MM.1S (cell line): Measurements from ENCODE around the gene SYNGR1.

ENCODE experiments used
- DNase-seq: peaks from one replicate; pipeline ENCODE4 v3.0.0-alpha.2; 2015
- H2AFZ ChIP-seq: fragments of 300-600 bp; sonication (generic); 2 replicates; pipeline ENCODE4 v1.6.0; 2016; ENCODE audit warnings: antibody characterized with exemption, low read length
- H3F3A ChIP-seq: fragments of 300-600 bp; sonication (generic); 2 replicates; pipeline ENCODE4 v1.6.1; 2016; ENCODE audit warnings: mild to moderate bottlenecking, antibody characterized with exemption, low read length, moderate library complexity, mixed read lengths; ENCODE audit not compliant: insufficient read depth
- H3K27ac ChIP-seq: fragments of 300-600 bp; sonication (generic); 2 replicates; pipeline ENCODE4 v1.5.1; 2016; ENCODE audit warnings: mild to moderate bottlenecking, low read length
- H3K27me3 ChIP-seq: fragments of 300-600 bp; sonication (generic); replicated peaks from 2 replicates; pipeline ENCODE4 v1.6.0; 2016; ENCODE audit warnings: low read length; ENCODE audit not compliant: insufficient read depth
- H3K36me3 ChIP-seq: fragments of 300-600 bp; sonication (generic); replicated peaks from 2 replicates; pipeline ENCODE4 v1.6.1; 2016; ENCODE audit warnings: mild to moderate bottlenecking, low read length, mixed read lengths; ENCODE audit not compliant: insufficient read depth
- H3K4me1 ChIP-seq: fragments of 300-600 bp; sonication (generic); 2 replicates; pipeline ENCODE4 v1.6.1; 2016; ENCODE audit warnings: low read length, mixed read lengths
- H3K4me2 ChIP-seq: fragments of 300-600 bp; sonication (generic); 2 replicates; pipeline ENCODE4 v1.6.0; 2016; ENCODE audit warnings: low read depth, low read length
- H3K4me3 ChIP-seq: fragments of 300-600 bp; sonication (generic); 2 replicates; pipeline ENCODE4 v1.5.1; 2016; ENCODE audit warnings: low read length, mixed read lengths
- H3K79me2 ChIP-seq: fragments of 300-600 bp; sonication (generic); 2 replicates; pipeline ENCODE4 v1.6.1; 2016; ENCODE audit warnings: mixed run types, low read length, mixed read lengths
- H3K9ac ChIP-seq: fragments of 300-600 bp; sonication (generic); 2 replicates; pipeline ENCODE4 v1.6.1; 2016; ENCODE audit warnings: low read length, mixed read lengths
- H3K9me2 ChIP-seq: fragments of 300-600 bp; sonication (generic); replicated peaks from 2 replicates; pipeline ENCODE4 v1.6.1; 2016; ENCODE audit warnings: mild to moderate bottlenecking, low read length, mixed read lengths; ENCODE audit not compliant: insufficient read depth
- H3K9me3 ChIP-seq: fragments of 300-600 bp; sonication (generic); replicated peaks from 2 replicates; pipeline ENCODE4 v1.6.1; 2016; ENCODE audit warnings: mild to moderate bottlenecking, low read length, mixed read lengths; ENCODE audit not compliant: insufficient read depth
- H4K20me1 ChIP-seq: fragments of 300-600 bp; sonication (generic); 2 replicates; pipeline ENCODE4 v1.6.1; 2016; ENCODE audit warnings: mild to moderate bottlenecking, low read length, moderate library complexity, mixed read lengths; ENCODE audit not compliant: insufficient read depth
- EZH2 ChIP-seq: fragments of 300-600 bp; sonication (generic); optimal IDR thresholded peaks from 2 replicates; pipeline ENCODE3; 2017; ENCODE audit warnings: low read depth, mild to moderate bottlenecking, antibody characterized with exemption, low read length, mixed read lengths
- EZH2phosphoT487 ChIP-seq: fragments of 300-600 bp; sonication (generic); IDR thresholded peaks from 2 replicates; pipeline ENCODE4 v1.6.1; 2018; ENCODE audit warnings: antibody characterized with exemption, low read length
- TF ChIP-seq, protein P1 (sequence below): fragments of 300-600 bp; sonication (generic); IDR thresholded peaks from 2 replicates; pipeline ENCODE4 v1.5.1; 2016; ENCODE audit warnings: antibody characterized with exemption, low read length, mixed read lengths

SYNGR1 gene

GRCh38 chr22:39395936-39396796, 46.4 kb downstream of the SYNGR1 start:
- no peak overlapping the region for H3K4me2 ChIP-seq
- no peak overlapping the region for H3K27ac ChIP-seq
- no peak for DNase-seq
- no peaks in the 10 kb centered on the region for H4K20me1 ChIP-seq
- peaks cover 9% of the 10 kb centered on the region for H3K4me1 ChIP-seq
- no peak overlapping the region for H2AFZ ChIP-seq
- TF ChIP-seq, protein P1, sequence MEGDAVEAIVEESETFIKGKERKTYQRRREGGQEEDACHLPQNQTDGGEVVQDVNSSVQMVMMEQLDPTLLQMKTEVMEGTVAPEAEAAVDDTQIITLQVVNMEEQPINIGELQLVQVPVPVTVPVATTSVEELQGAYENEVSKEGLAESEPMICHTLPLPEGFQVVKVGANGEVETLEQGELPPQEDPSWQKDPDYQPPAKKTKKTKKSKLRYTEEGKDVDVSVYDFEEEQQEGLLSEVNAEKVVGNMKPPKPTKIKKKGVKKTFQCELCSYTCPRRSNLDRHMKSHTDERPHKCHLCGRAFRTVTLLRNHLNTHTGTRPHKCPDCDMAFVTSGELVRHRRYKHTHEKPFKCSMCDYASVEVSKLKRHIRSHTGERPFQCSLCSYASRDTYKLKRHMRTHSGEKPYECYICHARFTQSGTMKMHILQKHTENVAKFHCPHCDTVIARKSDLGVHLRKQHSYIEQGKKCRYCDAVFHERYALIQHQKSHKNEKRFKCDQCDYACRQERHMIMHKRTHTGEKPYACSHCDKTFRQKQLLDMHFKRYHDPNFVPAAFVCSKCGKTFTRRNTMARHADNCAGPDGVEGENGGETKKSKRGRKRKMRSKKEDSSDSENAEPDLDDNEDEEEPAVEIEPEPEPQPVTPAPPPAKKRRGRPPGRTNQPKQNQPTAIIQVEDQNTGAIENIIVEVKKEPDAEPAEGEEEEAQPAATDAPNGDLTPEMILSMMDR: no peak
- TF ChIP-seq EZH2phosphoT487 (no peak), EZH2 (no peak)
- no peaks in the 10 kb centered on the region for H3K36me3 ChIP-seq
- no peaks in the 10 kb centered on the region for H3K9me3 ChIP-seq
- no peaks in the 10 kb centered on the region for H3K27me3 ChIP-seq
- H3K9me2 ChIP-seq: no peaks in the 10 kb centered on the region
- peaks cover 6% of the 10 kb centered on the region; the same call in 1 of the 2 replicates for H3F3A ChIP-seq
- H3K4me3 ChIP-seq: no peak overlapping the region
- H3K79me2 ChIP-seq: peaks cover 15% of the 10 kb centered on the region
- no peak overlapping the region for H3K9ac ChIP-seq

GRCh38 chr22:39396797-39397195, 47.0 kb downstream of the SYNGR1 start:
- Histone ChIP-seq H3K27me3 (no peaks in the 10 kb centered on the region), H3K9me2 (no peaks in the 10 kb centered on the region), H3K36me3 (no peaks in the 10 kb centered on the region), H3F3A (peaks cover 6% of the 10 kb centered on the region; the same call in 1 of the 2 replicates), H3K4me2 (no peak overlapping the region), H3K27ac (no peak overlapping the region), H3K4me1 (peaks cover 9% of the 10 kb centered on the region), H3K4me3 (no peak overlapping the region), H3K79me2 (peaks cover 21% of the 10 kb centered on the region), H2AFZ (no peak overlapping the region), H3K9me3 (no peaks in the 10 kb centered on the region), H3K9ac (no peak overlapping the region), H4K20me1 (no peaks in the 10 kb centered on the region)
- DNase-seq: no peak
- TF ChIP-seq, protein P1: no peak
- no peak for TF ChIP-seq EZH2
- no peak for TF ChIP-seq EZH2phosphoT487

DNA sequence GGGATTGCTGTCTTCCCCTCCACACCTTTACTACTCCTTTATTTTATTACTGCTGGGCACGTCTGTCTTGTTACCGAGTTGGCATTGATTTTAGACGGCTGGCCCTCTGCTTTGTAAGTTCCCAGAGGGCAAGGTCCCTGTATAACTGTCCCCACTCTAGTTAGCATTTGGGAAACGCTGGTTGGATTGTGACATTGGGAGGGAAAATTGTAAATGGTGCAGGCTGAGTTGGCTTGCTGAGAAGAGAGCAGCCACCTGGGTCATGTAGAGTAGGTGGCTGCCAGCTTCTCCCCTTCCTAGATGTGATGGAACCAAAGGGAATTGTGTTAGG, 51.5 kb downstream of the SYNGR1 start:
- Histone ChIP-seq H3K27ac (no peak overlapping the region), H3K9me2 (no peaks in the 10 kb centered on the region), H3K4me1 (no peaks in the 10 kb centered on the region), H3K4me3 (no peak overlapping the region), H3K27me3 (no peaks in the 10 kb centered on the region), H3K79me2 (peaks cover 61% of the 10 kb centered on the region), H2AFZ (no peak overlapping the region), H3K9me3 (no peaks in the 10 kb centered on the region), H3K36me3 (0 out of 2 replicates have a peak, but pooled peaks cover 5% of the 10 kb centered on the region), H3F3A (no peaks in the 10 kb centered on the region), H3K9ac (no peak overlapping the region), H3K4me2 (no peak overlapping the region), H4K20me1 (no peaks in the 10 kb centered on the region)
- DNase-seq: no peak
- no peak for TF ChIP-seq EZH2
- TF ChIP-seq EZH2phosphoT487: no peak
- TF ChIP-seq, protein P1: no peak
